GM12878 (cell line): Measurements from ENCODE around the gene PIAS2. TPM values are rescaled to one million over a fixed set of nuclear protein-coding genes. Genes with fewer than 3 reads are reported as not detected.

Experiments used
- ATAC-seq: fragments of 200-7000 bp; cut with Tn5 transposase; 3 replicates; pipeline ENCODE4 v1.9.1; 2020; ENCODE audit warnings: mild to moderate bottlenecking, moderate library complexity
- BruUV-seq: library from RNA; stranded (reverse); fragments of 400-500 nt; replicated peaks from 2 replicates; lab custom pipeline; 2021; lab: Mats Ljungman, UMichigan
- CTCF ChIA-PET: fragments of 300-600 bp; sonication (Branson Sonifier 250); formaldehyde crosslinking; extraction: SDS; loops from one replicate; lab custom pipeline; 2021; ENCODE audit warnings: inconsistent platforms; lab: Yijun Ruan, JAX
- POLR2A ChIA-PET: fragments of 350-600 bp; formaldehyde crosslinking; extraction: SDS; loops from one replicate; lab custom pipeline; 2021; ENCODE audit warnings: inconsistent platforms; lab: Charles Lee
- RAD21 ChIA-PET: fragments of 300-600 bp; sonication (Branson Sonifier 250); formaldehyde crosslinking; loops from one replicate; lab custom pipeline; 2023; ENCODE audit warnings: antibody characterized with exemption; ENCODE audit not compliant: unreplicated experiment; lab: Charles Lee
- SMC1A ChIA-PET: fragments of 300-600 bp; sonication (Branson Sonifier 250); formaldehyde crosslinking; loops from one replicate; lab custom pipeline; 2023; ENCODE audit not compliant: unreplicated experiment, uncharacterized antibody; lab: Charles Lee
- DNase-seq: peaks from one replicate; pipeline ENCODE4 v3.0.0-alpha.2; 2011; ENCODE audit warnings: low read depth, low spot score
- FAIRE-seq: peaks from 3 replicates; lab custom pipeline; 2011; peaks lifted over from hg19 to GRCh38; lab: Jason Lieb, UNC
- H2AFZ ChIP-seq: 2 replicates; pipeline ENCODE4 v1.6.0; 2011; ENCODE audit warnings: low read depth, low read length, control low read depth; ENCODE audit not compliant: control insufficient read depth
- H3K27ac ChIP-seq: 2 replicates; pipeline ENCODE4 v1.5.1; 2011; ENCODE audit warnings: control low read depth; ENCODE audit not compliant: control insufficient read depth, insufficient read depth
- H3K27me3 ChIP-seq, 2 experiments: replicated peaks in 1 of 2; 2 replicates each; pipeline versions ENCODE4 v1.6.0 to v1.6.1; 2011; ENCODE audit warnings: low read length in 1 of 2; ENCODE audit not compliant: control insufficient read depth in 2 of 2, insufficient read depth in 2 of 2
- H3K36me3 ChIP-seq, 2 experiments: 2 replicates each; pipeline ENCODE4 v1.5.1; 2011; ENCODE audit warnings: low read length in 1 of 2; ENCODE audit not compliant: control insufficient read depth in 2 of 2, insufficient read depth in 2 of 2
- H3K4me1 ChIP-seq: 2 replicates; pipeline ENCODE4 v1.6.1; 2011; ENCODE audit warnings: mild to moderate bottlenecking, low read length, moderate library complexity, mixed read lengths; ENCODE audit not compliant: control insufficient read depth, insufficient read depth
- H3K4me2 ChIP-seq: 2 replicates; pipeline ENCODE4 v1.6.0; 2011; ENCODE audit warnings: control low read depth; ENCODE audit not compliant: control insufficient read depth, insufficient read depth
- H3K4me3 ChIP-seq: fragments of 200-600 bp; sonication (generic); 2 replicates; pipeline ENCODE4 v1.5.1; 2016
- H3K79me2 ChIP-seq: 2 replicates; pipeline ENCODE4 v1.6.0; 2011; ENCODE audit warnings: low read length; ENCODE audit not compliant: control insufficient read depth, insufficient read depth
- H3K9ac ChIP-seq: 2 replicates; pipeline ENCODE4 v1.8.0; 2011; ENCODE audit warnings: low read length, control low read depth, mixed read lengths; ENCODE audit not compliant: control insufficient read depth, insufficient read depth
- H3K9me3 ChIP-seq: replicated peaks from 3 replicates; pipeline ENCODE4 v1.5.1; 2011; ENCODE audit warnings: mild to moderate bottlenecking, low read length; ENCODE audit not compliant: control insufficient read depth, insufficient read depth
- H4K20me1 ChIP-seq: 2 replicates; pipeline ENCODE4 v1.6.0; 2011; ENCODE audit not compliant: control insufficient read depth, insufficient read depth
- CHD4 ChIP-seq: fragments of 200-600 bp; sonication (generic); IDR thresholded peaks from 2 replicates; pipeline ENCODE4 v1.6.1; 2016; ENCODE audit warnings: mild to moderate bottlenecking
- PML ChIP-seq: IDR thresholded peaks from 2 replicates; pipeline ENCODE4 v1.6.1; 2012; ENCODE audit warnings: low read length, inconsistent platforms
- WGBS: methylation state at CpG from one replicate; pipeline ENCODE4 v1.1.6; 2016; ENCODE audit warnings: low lambda C conversion rate; ENCODE audit not compliant: insufficient replicate concordance, insufficient coverage; ENCODE audit errors: missing lambda C conversion rate; 5-methylcytosine and 5-hydroxymethylcytosine counted together
- in situ Hi-C: fragments of 300-500 bp; cut with MboI; formaldehyde crosslinking; loops from 9 replicates; pipeline ENCODE4 v1.14.3; 2018; ENCODE audit warnings: mixed read lengths
- intact Hi-C: fragments of 100-400 bp; cut with micrococcal nuclease; formaldehyde crosslinking; loops from one replicate; pipeline ENCODE4 v1.14.2; 2022; ENCODE audit not compliant: unreplicated experiment
- polyA plus RNA-seq, 11 experiments: library from polyadenylated mRNA; depleted of rRNA in 4 of 11; unstranded in 6 of 11; stranded (reverse) in 5 of 11; fragments of >200 nt; fragmentation: Nextera tagmentation in 4 of 11; fragmentation: Illumina TruSeq in 1 of 11; extraction: Ambion mirVana in 4 of 11; extraction: Trizol in 1 of 11; gene quantifications; 1 replicate in 1 of 11; 2 replicates in 10 of 11; pipeline versions ENCODE4 v1.2.1 to v1.2.3, GENCODE V29; 2011 to 2016; ENCODE audit warnings: inconsistent platforms in 2 of 11, missing spikeins in 2 of 11, low read depth in 1 of 11
- total RNA-seq, 4 experiments: library from RNA; depleted of rRNA in 3 of 4; stranded (reverse); fragments of >200 nt in 3 of 4; fragmentation: Illumina TruSeq in 1 of 4; extraction: Trizol in 1 of 4; gene quantifications; 2 replicates each; pipeline versions ENCODE4 v1.2.1 to v1.2.3, GENCODE V29; 2013 to 2021
- TF ChIP-seq, protein P1 (sequence below): fragments of 450-650 bp; IDR thresholded peaks from 2 replicates; pipeline ENCODE4 v1.6.1; 2016; ENCODE audit warnings: mild to moderate bottlenecking

Gene PIAS2
- total and polyA plus RNA-seq, 10 of the 15 experiments (the other 5 are each of a cell fraction or from before 2014, with no cell fraction given): 4.0 to 31.8 (median 22.4) TPM

DNA sequence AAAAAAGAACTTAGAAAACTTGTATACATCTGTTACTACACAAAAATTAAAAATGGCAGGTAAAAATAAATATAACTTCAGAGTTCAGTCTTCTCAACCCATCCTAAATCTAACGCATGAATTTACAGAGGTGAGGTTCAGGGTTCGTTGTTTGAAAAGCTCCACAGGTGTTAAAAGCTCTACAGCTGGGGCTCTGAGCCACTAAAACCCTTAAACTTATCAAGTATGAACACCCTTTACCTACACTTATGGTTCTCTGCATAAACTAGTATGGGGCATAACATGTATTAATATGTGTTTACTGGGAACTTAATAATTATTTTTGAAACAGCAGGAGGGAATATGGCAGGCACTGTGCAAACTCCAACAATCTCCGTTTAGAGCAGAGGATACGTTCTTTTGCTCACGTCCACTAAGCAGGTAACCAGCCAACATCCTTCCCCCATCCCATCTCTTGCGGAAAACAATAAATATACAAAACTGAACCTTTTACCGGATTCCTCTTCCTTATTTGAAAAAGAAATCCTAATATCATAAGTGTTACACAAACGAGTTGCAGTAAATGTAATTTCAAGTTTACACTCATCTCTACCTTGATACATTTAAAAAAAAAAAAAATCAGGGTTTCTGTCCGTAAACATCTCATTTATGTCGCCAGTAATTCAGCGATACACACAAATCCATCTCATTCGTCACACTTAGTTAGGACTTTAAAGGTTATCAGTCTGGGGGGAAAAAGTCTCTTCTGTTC is 1.3 kb downstream of the PIAS2 start:
- 87% methylated on average over 12 of the region's 12 CpGs for WGBS
- Histone ChIP-seq H3K79me2 (peaks cover 48% of the 10 kb centered on the region), H4K20me1 (no peaks in the 10 kb centered on the region), H3K4me2 (peak overlapping the region; percentile 92), H3K36me3 (no peaks in the 10 kb centered on the region), H2AFZ (peak overlapping the region; percentile 76), H3K27me3 (no peaks in the 10 kb centered on the region), H3K4me3 (peak overlapping the region; percentile 94), H3K9ac (peak overlapping the region; percentile 90; the same call in 1 of the 2 replicates), H3K9me3 (no peaks in the 10 kb centered on the region), H3K27ac (peak overlapping the region; percentile 82), H3K4me1 (no peaks in the 10 kb centered on the region; the same call in 1 of the 2 replicates)
- ChIA-PET POLR2A (interaction anchor here (0.7 kb wide), 3 partner anchors 198 to 757 kb away, joined by 3 to 6 read pairs (median 4); no protein-coding TSS in a partner anchor), CTCF (interaction anchor here (0.6 to 1.6 kb wide), 7 partner anchors 13 to 1248 kb away, joined by 3 to 8 read pairs (median 4); no protein-coding TSS in a partner anchor), RAD21 (interaction anchor here (0.6 to 2.0 kb wide), 8 partner anchors 11 to 128 kb away, joined by 3 to 13 read pairs (median 5); no protein-coding TSS in a partner anchor), SMC1A (interaction anchor here (0.6 to 1.2 kb wide), 5 partner anchors 23 to 143 kb away, joined by 3 to 7 read pairs (median 3); no protein-coding TSS in a partner anchor)
- ATAC-seq: no peak
- no TSS peak for BruUV-seq
- in situ Hi-C loops: no loop called here
- peak; percentile 56 for FAIRE-seq
- intact Hi-C loops: loop anchor here (10.0 kb wide), 2 partner anchors 249 to 261 kb away; partner anchors contain the start of gene LOXHD1
- TF ChIP-seq, protein P1, sequence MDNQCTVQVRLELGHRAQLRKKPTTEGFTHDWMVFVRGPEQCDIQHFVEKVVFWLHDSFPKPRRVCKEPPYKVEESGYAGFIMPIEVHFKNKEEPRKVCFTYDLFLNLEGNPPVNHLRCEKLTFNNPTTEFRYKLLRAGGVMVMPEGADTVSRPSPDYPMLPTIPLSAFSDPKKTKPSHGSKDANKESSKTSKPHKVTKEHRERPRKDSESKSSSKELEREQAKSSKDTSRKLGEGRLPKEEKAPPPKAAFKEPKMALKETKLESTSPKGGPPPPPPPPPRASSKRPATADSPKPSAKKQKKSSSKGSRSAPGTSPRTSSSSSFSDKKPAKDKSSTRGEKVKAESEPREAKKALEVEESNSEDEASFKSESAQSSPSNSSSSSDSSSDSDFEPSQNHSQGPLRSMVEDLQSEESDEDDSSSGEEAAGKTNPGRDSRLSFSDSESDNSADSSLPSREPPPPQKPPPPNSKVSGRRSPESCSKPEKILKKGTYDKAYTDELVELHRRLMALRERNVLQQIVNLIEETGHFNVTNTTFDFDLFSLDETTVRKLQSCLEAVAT: peak; percentile 82; the same call in 1 of the 2 replicates
- TF ChIP-seq PML: no peak
- no peak for TF ChIP-seq CHD4
- no peak for DNase-seq
